RWPE2 (cell line): ENCODE results near the gene ABCA13.

Source experiments
- ATAC-seq: fragments of 200-7000 bp; cut with Tn5 transposase; 3 replicates; pipeline ENCODE4 v1.9.1; 2021; ENCODE audit warnings: low read depth
- DNase-seq: peaks from one replicate; pipeline ENCODE4 v3.0.0-alpha.2; 2020; ENCODE audit warnings: low spot score
- H3K27ac ChIP-seq: fragments of 450-650 bp; 2 replicates; pipeline ENCODE4 v1.5.1; 2017; ENCODE audit warnings: mild to moderate bottlenecking; ENCODE audit not compliant: poor library complexity, severe bottlenecking
- H3K27me3 ChIP-seq: fragments of 250-450 bp; sonication (Bioruptor Pico); 2 replicates; pipeline ENCODE4 v1.5.1; 2021; ENCODE audit warnings: mild to moderate bottlenecking, moderate library complexity; ENCODE audit not compliant: insufficient read depth, poor library complexity, severe bottlenecking
- H3K36me3 ChIP-seq: fragments of 250-450 bp; sonication (Bioruptor Pico); 2 replicates; pipeline ENCODE4 v1.5.1; 2020; ENCODE audit warnings: low read depth, mild to moderate bottlenecking, moderate library complexity
- H3K4me1 ChIP-seq: fragments of 250-450 bp; sonication (Bioruptor Pico); 2 replicates; pipeline ENCODE4 v1.5.1; 2021; ENCODE audit warnings: mild to moderate bottlenecking, moderate library complexity; ENCODE audit not compliant: insufficient read depth, poor library complexity, severe bottlenecking
- H3K4me3 ChIP-seq: fragments of 250-450 bp; sonication (Bioruptor Pico); 2 replicates; pipeline ENCODE4 v1.5.1; 2021; ENCODE audit warnings: mild to moderate bottlenecking, moderate library complexity; ENCODE audit not compliant: severe bottlenecking
- H3K9me3 ChIP-seq: fragments of 250-450 bp; sonication (Bioruptor Pico); 2 replicates; pipeline ENCODE4 v1.5.1; 2021; ENCODE audit warnings: mild to moderate bottlenecking, moderate library complexity; ENCODE audit not compliant: severe bottlenecking
- CTCF ChIP-seq: fragments of 450-650 bp; IDR thresholded peaks from one replicate; pipeline ENCODE4 v1.5.1; 2017; ENCODE audit warnings: mild to moderate bottlenecking, moderate library complexity; ENCODE audit not compliant: poor library complexity, severe bottlenecking

Gene ABCA13

GRCh38 chr7:48347230-48347825 is 176.1 kb downstream of the ABCA13 start:
- no peaks in the 10 kb centered on the region for H3K4me1 ChIP-seq
- DNase-seq (no peak), ATAC-seq (no peak)
- no peak overlapping the region for H3K4me3 ChIP-seq
- no peak overlapping the region for H3K27ac ChIP-seq
- no peaks in the 10 kb centered on the region for H3K27me3 ChIP-seq
- H3K36me3 ChIP-seq, result no peaks in the 10 kb centered on the region
- TF ChIP-seq CTCF, result no peak
- H3K9me3 ChIP-seq, result no peaks in the 10 kb centered on the region

GRCh38 chr7:48350515-48350914 is 179.3 kb downstream of the ABCA13 start:
- no peak for DNase-seq
- TF ChIP-seq CTCF, result no peak

GRCh38 chr7:48351900-48352299 is 180.6 kb downstream of the ABCA13 start:
- Histone ChIP-seq H3K9me3 (no peaks in the 10 kb centered on the region), H3K4me1 (no peaks in the 10 kb centered on the region), H3K27ac (no peak overlapping the region), H3K36me3 (no peaks in the 10 kb centered on the region), H3K27me3 (no peaks in the 10 kb centered on the region), H3K4me3 (no peak overlapping the region)
- DNase-seq (no peak), ATAC-seq (no peak)
- no peak for TF ChIP-seq CTCF

More at GRCh38 chr7:48350515-48350914, 179.3 kb downstream of the ABCA13 start:
- Histone ChIP-seq H3K9me3 (no peaks in the 10 kb centered on the region), H3K4me3 (no peak overlapping the region), H3K36me3 (no peaks in the 10 kb centered on the region), H3K27ac (no peak overlapping the region), H3K27me3 (no peaks in the 10 kb centered on the region), H3K4me1 (no peaks in the 10 kb centered on the region)
- no peak for ATAC-seq

DNA sequence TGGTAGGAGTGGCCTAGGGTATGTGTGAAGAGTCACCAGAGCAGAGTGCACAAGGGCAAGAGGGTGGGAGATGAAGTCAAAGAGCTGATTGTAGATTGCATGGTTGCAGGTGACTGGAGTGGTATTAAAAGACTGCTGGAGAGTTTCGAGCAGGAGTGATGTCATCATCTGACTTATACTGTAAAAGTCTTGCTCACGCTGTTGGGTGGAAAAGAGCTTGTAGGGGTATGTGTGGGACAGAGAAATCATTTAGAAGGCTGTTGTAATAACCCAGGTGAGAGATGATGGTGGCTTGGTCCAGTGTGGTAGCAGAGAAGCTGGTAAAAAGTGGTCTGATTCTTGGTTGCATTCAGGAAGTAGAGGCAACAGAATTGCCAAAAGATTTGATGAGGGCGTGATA is 184.1 kb downstream of the ABCA13 start:
- H3K36me3 ChIP-seq, result no peaks in the 10 kb centered on the region
- no peaks in the 10 kb centered on the region for H3K27me3 ChIP-seq
- no peak overlapping the region for H3K4me3 ChIP-seq
- DNase-seq (no peak), ATAC-seq (no peak)
- H3K9me3 ChIP-seq, result no peaks in the 10 kb centered on the region
- no peak for TF ChIP-seq CTCF
- H3K4me1 ChIP-seq, result no peaks in the 10 kb centered on the region
- no peak overlapping the region for H3K27ac ChIP-seq

DNA sequence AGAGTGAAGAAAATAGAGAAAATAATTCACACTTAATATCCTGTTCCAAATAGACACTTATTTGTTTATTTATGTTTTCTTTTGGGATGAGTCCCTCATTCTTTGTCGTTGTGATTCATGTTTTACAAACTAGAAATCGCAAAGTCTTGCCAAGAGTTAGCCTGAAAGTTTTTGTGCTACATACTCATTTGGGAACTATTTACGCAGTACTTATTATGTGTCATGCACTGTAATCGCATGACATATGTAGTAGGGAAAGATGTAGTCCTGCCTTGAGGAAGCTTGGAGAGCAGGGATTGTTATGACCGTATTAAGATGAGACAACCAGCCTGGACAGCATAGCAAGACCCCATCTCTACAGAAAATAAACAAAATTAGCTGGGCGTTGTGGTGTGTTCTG is 189.3 kb downstream of the ABCA13 start:
- H3K36me3 ChIP-seq, result no peaks in the 10 kb centered on the region
- no peak for TF ChIP-seq CTCF
- H3K27ac ChIP-seq, result no peak overlapping the region
- peaks cover 9% of the 10 kb centered on the region for H3K4me1 ChIP-seq
- no peaks in the 10 kb centered on the region for H3K9me3 ChIP-seq
- DNase-seq (no peak), ATAC-seq (peak; percentile 35; the same call in 1 of the 3 replicates)
- no peaks in the 10 kb centered on the region for H3K27me3 ChIP-seq
- no peak overlapping the region for H3K4me3 ChIP-seq
